Left ventricle myocardium superior (tissue), 1 donor: ENCODE results near the gene POLE. TPM values are rescaled to one million over a fixed set of nuclear protein-coding genes. Genes with fewer than 3 reads are reported as not detected.
A peak's percentile ranks its signal among the peaks of the same experiment; 100 is the strongest.
"Not testable (repeated sequence)": the region's sequence is repeated elsewhere in the genome, so short reads cannot be mapped to it uniquely, and the experiment has no call there.

ENCODE experiments used
- ATAC-seq: fragments of 200-7000 bp; cut with Tn5 transposase; one replicate; pipeline ENCODE4 v1.9.1; 2020; ENCODE audit warnings: mild to moderate bottlenecking, moderate library complexity
- DNase-seq: peaks from one replicate; pipeline ENCODE4 v3.0.0-alpha.2; 2020
- intact Hi-C: fragments of 100-400 bp; cut with micrococcal nuclease; formaldehyde crosslinking; loops from one replicate; pipeline ENCODE4 v1.11.0; 2022
- total RNA-seq: library from RNA; stranded (reverse); fragmentation: NEBNext Ultra II Directional; extraction: Animal tissue kit (Norgen Biotek cat#: 25700); gene quantifications from one replicate; pipeline ENCODE4 v1.2.1, GENCODE V29; 2021
- donor health status: DM: no; HTN: yes; CAD: no; lungs with severe emphysema.

Gene POLE
- total RNA-seq, 1 donor from 2014 or later = 13.0 TPM

DNA sequence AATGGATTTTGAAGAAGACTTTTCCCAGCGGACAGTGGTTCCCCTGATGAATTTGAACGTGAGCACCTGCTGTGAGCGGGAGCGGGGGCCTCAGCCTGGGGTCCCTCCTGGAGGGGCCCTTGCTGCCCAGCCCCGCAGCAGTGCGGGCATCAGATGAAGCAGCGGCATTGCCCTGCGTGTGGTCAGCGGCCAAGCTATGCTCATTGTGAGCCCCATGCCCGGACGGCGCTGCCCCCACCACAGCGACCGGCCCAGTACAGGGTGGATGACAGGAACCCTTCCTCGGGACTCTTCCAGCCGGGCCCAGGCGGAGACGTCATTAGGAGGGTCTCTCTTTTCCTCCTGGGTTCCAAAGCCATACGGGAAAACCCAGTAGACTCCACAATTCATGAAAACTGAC lies 80.2 kb downstream of the POLE start:
- intact Hi-C loops = no loop called here
- ATAC-seq (no peak), DNase-seq (no peak)

DNA sequence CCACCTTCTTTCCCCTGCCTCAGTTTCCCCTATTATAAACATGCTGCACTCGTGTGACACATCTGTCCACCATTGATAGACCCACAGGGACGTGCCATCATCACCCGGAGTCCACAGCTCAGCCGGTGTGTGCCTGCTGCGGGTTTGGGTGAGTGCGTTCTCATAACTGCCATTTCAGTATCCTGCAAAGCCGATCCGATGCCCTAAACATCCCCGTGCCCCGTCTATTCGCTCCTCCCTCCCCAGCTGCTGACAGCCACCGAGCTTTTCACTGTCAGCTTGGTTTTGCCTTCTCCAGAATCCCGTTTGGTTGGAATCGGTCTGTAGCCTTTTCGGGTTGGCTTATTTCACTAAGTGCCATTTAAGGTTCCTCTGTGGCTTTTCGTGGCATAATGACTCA lies 80.7 kb downstream of the POLE start:
- intact Hi-C loops = no loop called here
- no peak for DNase-seq
- no peak for ATAC-seq

DNA sequence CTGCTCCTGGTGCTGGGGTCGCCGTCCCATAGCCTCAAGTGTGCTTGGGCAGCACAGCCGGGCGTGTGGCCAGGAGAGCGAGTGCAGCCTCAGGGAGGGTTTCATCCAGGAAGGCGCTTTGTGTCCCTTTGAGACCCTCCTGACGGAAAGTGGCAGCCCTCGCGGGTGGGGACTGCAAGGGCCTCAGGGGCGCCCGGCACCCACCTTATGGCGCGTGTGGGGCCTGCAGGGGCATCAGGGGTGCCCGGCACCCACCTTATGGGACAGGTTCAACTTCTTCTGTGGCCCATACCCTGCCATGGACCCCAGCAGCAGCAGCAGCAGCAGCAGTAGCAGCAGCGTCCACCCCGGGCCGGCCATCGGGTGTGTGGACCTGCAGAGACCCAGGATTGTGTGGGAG lies 81.2 kb downstream of the POLE start:
- ATAC-seq = no peak
- DNase-seq = no peak
- intact Hi-C loops = no loop called here

DNA sequence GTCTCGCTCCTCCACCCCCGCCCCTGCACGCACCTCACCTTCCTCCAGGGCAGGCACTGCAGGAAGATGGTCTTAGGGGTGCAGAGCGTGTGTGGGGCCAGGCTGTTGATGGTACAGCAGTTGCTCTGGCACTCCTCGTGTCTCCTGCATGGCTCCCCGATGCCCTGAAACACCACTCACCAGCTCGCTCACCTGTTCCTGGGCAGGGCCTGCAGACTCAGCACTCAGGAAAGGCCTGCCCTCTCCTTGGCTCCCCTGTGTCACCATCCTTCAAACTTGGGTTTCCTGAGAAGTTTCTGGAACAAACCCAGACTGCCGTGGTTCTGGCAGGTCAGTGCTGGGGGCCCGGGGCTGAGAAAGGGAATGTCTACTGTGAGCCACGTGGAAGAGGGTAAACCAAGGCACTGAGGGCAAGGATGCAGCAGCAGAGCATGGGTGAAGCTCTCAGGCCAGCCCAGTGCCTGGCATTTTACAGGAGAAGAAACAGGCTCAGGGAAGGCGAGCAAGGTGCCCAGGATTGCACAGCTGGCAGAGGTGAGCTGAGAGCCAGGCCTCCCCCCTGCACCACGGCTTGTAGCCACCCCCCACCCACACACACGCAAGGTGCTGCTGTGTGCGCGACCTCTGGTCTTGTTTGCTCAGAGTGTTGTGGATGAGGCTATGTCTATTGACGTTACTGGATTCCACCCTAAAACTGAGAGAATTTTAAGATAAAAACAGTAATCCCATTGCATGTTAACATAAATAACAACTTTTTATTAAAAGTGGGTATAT lies 82.3 kb downstream of the POLE start:
- DNase-seq (no peak), ATAC-seq (no peak)
- intact Hi-C loops = no loop called here

DNA sequence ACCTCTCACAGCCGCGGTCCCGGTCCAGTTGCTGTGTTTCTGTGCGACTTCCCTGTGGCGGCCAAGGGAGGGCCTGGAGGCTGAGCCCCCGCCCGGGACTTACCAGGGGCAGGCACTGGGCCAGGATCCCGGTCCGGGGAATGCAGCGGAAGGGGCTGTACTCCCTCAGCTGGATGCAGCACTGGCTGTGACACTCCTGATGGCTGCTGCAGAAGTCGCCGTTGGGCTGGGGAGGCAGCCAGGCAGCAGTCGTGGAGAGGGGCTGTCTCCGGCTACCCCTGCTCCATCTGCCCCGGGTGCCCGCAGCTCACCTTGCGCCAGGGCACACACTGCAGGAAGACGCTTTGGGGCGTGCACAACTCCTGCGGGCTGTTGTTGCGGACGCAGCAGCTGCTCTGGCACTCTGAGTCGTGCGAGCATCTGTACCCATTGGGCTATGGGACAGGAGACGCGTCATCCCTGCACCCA lies 83.0 kb downstream of the POLE start:
- intact Hi-C loops = no loop called here
- DNase-seq = peak; percentile 68
- ATAC-seq = peak; percentile 66

DNA sequence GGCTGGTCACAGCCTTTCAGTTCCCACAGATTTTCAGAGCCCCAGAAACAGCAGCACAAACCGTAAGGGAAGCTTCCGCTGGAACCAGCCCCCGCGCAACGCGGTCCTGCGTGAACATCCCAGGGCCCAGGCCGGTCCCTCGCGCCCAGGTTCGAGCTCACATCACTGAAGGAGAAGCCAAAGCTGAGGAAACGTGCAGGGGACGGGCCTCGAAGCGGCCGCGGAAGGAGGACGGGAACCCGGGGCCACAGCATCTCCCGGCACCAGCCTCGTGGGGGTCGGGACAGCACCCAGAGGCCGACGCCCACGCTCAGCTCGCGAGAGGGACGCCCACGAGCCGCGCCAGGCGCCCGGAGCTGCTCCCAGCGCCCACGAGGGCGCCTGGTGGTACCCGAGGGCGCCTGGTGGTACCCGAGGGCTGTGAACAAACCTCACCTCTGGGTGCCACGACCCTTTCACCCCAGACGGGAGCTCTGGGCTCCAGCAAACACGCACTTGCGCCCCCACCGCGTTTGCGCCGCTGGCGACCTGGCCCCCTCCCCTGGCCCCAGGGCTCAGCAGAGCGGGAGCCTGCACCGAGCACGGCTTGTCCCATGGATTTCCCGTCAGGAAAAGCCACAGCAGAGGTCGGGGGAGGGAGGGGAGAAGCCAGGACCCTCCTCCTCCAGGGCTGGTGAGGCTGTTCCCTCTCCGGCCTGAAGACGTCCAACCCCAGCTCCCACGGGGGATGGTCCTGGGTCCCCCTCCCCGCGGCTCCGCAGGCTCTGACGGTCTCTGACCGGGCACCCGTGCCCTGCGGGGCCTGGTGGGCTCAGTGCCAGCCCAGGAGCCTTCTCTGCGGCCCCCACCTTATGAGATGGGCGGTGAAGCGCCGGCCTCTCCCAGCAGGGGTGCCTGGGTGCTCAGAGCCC lies 83.6 kb downstream of the POLE start:
- intact Hi-C loops = no loop called here
- ATAC-seq = peak; percentile 50
- peak; percentile 40 for DNase-seq

DNA sequence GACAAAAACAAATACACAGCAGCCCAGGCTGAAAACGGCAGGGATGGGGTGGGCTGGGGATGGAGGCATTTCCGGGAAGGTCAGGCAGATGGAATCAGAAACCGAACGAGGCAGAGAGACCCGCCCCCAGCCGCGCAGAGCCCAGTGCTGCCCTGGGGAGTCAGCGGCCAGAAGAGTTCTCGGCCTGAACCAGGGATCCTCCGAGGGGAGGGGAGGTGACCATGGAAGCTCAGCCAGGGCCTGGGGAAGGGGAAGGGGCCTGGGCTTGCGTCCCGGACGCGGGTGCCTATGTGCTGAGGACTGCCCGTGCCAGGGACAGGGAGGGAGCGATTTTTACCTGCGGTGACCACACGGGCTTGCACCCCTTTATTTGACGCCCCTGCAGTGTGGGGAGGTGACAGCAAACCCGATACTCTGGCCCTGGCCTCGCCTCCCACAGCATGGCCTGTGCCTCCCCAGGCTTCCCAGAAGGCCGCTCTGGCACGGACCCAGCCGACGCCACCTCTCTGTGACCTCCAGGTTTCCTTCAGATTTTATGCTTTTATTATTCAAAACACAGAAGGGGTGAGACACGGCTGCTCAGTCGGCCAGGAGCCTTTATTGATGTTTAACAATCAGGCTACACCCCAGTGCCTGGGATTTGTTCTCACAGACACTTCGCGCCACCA lies 84.4 kb downstream of the POLE start:
- intact Hi-C loops = no loop called here
- peak; percentile 8 for ATAC-seq
- peak; percentile 53 for DNase-seq

DNA sequence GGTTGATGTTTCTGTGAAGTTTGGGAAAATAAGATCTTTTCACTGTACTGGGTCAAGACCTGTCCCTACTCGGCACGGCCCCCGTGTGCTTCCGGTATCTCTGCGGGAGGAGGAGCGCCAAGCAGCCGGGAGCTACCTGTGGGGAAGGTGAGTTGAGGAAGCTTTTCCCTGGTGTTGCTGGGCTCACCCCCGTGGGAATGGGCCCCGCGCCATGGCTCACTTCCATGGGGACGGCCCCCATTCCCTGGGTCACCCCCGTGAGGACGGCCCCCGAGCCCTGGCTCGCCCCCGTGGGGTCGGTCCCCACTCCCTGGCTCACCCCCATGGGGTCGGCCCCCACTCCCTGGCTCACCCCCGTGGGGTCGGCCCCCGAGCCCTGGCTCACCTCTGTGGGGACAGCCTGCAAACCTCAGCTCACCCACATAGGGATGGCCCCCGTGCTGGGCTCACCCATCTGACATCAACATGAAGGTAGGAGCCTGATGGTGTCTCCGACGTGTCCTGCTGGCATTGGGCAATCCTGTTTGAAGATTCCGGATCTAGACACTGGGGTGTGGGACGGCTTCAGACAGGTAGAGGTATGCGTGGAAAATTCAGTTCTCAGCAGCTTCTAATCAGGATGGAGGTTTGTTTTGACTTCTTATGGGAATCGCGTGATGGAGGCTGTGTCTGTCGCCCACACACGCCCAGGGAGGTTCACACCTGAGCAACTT lies 85.8 kb downstream of the POLE start:
- ATAC-seq (no peak), DNase-seq (peak; percentile 30)
- intact Hi-C loops = no loop called here

DNA sequence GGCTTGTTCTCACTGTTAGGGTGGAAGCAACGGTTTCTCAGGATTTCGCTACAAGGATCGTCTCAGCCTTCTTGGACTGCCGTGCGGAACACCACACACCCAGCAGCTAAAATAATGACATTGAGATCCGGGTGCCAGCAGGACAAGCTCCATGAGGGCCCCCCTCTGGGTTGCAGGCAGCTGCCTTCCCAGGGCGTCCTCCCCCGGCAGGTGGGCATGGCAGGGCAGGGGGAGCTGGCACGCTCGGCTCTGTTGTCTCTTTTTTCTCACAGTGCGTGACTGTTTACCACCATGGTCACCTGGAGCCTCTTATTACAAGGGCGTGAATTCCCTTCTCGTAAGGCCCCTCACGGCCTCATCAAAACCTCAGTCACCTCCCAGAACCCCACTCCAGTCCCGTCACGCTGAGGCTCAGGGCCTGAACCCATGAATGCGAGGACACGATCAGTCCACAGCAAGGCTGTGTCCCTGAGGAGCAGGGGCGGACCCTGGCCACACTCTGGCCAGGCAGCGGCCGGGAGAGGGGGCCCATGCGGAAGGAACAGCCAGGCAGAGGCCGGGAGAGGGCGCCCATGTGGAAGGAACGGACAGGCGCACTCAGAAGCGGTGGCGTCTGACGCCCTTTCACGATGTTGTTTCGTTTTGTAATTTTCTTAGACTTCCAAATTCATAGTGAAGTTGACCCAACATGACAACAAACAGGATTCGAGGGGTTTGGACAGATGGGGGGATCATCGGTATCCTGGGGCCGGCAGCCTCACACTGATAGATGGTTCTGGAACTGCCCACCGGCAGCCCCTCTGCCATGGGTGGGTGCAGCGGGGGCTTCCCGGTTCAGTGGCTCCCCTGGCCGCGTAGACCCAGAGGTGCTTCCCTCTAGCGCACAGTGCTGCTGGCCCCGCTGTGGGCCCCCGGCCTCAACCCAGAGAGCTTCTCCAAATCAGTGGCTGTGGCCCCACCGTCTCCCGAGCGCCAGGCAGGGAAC lies 86.8 kb downstream of the POLE start:
- ATAC-seq (peak; percentile 77), DNase-seq (peak; percentile 84)
- intact Hi-C loops = no loop called here

DNA sequence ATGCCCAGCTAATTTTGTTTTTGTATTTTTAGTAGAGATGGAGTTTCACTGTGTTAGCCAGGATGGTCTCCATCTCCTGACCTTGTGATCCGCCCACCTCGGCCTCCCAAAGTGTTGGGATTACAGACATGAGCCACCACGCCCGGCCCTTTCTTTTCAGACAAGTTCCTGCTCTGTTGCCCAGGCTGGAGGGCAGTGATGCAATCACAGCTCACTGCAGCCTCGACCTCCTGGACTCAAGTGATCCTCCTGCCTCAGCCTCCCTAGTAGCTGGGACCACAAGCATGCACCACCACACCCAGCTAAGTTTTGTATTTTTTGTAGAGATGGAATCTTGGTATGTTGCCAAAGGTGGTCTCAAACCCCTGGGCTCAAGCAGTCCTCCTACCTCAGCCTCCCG lies 87.6 kb downstream of the POLE start:
- ATAC-seq, intact Hi-C loops, DNase-seq: not testable (repeated sequence)

DNA sequence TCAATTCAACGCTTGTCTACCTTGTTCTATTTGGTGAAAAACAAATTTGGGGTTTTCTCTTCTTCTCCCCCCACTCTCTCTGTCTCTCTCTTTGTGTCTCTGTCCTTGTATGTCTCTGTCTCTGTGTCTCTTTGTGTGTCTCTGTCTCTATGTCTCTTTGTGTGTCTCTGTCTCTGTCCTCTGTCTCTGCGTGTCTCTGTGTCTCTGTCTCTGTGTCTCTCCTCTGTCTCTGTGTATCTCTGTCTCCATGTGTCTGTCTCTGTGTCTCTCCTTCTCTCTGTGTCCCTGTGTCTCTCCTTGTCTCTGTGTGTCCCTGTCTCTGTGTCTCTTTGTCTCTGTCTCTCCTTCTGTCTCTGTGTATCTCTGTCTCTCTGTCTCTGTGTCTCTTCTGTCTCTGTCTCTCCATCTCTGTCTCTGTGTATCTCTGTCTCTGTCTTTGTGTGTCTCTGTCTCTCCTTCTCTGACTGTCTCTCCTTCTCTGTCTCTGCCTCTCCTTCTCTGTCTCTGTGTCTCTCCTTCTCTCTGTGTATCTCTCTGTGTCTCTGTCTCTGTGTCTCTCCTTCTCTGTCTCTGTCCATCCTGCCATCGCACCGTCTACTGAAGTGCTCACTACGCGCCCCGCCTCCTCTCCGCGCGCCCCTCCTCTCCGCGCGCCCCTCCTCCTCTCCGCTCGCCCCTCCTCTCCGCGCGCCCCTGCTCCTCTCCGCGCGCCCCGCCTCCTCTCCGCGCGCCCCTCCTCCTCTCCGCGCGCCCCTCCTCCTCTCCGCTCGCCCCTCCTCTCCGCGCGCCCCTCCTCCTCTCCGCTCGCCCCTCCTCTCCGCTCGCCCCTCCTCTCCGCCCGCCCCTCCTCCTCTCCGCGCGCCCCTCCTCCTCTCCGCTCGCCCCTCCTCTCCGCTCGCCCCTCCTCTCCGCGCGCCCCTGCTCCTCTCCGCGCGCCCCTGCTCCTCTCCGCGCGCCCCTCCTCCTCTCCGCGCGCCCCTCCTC lies 89.5 kb downstream of the POLE start:
- ATAC-seq (peak; percentile 46), DNase-seq (no peak)
- intact Hi-C loops = no loop called here

DNA sequence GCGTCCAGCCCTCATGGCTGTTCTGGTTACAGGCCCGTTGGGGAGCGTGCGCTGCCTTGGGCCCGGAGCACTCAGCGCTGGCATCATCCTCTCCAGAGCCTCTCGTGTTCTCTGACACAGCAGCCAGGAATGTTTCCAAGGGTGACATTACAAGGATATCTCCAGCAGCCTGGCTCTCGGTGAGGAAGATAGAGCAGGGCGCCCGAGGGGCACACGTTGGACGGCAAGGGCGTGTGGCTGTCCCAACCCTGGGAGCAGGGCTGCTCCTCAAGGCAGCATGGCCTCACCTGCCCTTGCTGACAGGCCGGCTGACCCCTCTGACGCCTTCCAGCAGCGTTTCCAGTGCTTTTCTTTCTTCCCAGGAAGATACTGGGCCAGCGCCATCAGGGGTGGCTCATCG lies 91.1 kb downstream of the POLE start:
- ATAC-seq (no peak), DNase-seq (no peak)
- intact Hi-C loops = no loop called here

DNA sequence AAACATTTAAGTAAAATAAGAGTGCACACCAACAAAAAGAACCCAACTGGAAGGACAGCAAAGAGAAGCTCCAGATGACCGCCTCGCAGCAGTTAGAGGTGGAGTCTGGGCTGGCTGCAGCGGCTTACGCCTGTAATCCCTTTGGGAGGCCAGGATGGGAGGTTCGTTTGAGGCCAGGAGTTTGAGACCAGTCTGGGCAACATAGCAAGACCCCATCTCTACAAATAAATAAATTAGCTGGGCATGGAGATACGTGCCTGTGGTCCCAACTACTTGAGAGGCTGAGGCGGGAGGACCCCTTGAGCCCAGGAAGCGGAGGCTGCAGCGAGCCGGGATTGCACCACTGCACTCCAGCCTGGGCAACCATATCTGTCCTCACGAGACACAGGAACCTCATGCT lies 92.0 kb downstream of the POLE start:
- DNase-seq = no peak
- intact Hi-C loops = no loop called here
- ATAC-seq = no peak

DNA sequence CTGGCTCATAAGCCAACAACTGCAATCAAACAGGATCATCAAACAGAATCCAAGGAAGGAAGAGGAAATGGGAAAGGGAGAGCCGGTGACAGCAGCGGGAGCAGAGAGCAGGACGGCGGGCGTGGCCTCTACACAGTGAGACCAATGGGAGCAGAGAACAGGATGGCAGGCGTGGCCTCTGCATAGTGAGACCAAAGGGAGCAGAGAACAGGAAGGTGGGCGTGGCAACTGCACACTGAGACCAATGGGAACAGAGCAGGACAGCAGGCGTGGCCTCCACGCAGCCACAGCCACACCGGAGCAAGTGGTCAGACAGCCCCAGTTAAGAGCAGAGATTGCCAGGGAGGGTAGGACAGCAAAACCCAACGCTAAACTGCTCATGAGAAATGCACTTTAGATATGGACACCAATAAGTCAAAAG lies 93.2 kb downstream of the POLE start:
- intact Hi-C loops = no loop called here
- ATAC-seq (peak; percentile 97), DNase-seq (peak; percentile 88)

DNA sequence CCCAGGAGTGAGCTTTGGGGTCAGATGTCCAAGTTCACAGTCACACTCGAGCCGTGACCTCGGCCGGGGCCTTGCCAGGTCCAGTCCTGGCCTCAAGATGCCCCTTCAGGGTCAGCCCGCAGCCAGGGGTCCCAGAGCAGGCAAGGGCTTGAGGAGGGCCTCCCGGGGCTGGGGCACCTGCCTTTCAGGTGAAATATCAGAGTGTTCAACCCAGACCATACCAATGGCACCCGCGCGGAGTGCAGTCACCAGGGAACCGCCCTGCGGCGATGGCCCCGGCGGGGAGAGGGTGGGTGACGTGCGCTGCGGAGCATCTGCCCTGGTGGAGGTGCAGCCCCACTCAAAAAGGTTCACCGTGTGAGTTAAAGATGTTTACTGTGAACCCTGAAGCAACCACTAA lies 93.6 kb downstream of the POLE start:
- intact Hi-C loops = no loop called here
- DNase-seq (no peak), ATAC-seq (no peak)

DNA sequence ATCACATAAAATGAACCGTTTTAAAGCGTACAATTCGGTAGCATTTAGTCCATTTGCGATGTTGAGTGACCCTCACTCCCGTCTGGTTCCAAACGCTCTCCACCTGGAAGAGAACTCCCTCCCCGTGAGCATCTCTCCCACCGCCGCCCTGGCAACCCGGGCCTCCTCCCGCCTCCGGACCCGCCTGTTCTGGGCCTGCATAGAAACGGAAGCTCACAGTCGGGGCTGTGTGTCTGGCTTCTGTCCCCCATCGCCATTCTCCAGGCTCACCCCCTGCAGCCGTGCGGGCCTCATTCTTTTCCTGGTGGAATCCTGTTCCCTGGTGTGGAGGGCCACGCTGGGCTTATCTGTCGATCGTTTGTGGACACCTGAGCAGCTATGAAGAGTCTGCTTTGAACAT lies 94.1 kb downstream of the POLE start:
- intact Hi-C loops = no loop called here
- no peak for DNase-seq
- ATAC-seq = no peak
